Mammary epithelial cell (primary cell): Measurements from ENCODE around the gene B3GNT3.

ENCODE experiments used
- CTCF ChIP-seq, 2 donors: IDR thresholded peaks in 1 of 2; conservative IDR thresholded peaks in 1 of 2; 2 replicates each; pipeline ENCODE4 v1.5.1; 2011 to 2012; ENCODE audit warnings: inconsistent platforms in 2 of 2, low read length in 2 of 2, mild to moderate bottlenecking in 2 of 2, control low read depth in 1 of 2, low read depth in 1 of 2; ENCODE audit not compliant: insufficient read depth in 1 of 2; ENCODE audit errors: extremely low read depth in 1 of 2
- EZH2 ChIP-seq: IDR thresholded peaks from 2 replicates; pipeline ENCODE4 v1.6.1; 2012; ENCODE audit warnings: low read length, inconsistent platforms, borderline replicate concordance

GRCh38 chr19:17780781-17781180 lies 14.2 kb upstream of the B3GNT3 start:
- no peak for TF ChIP-seq CTCF (conservative IDR thresholded peaks at IDR 0.05 in 1 of 2, IDR thresholded peaks at IDR 0.05 in 1 of 2; ENCODE audit: extremely low read depth in 1 of 2, insufficient read depth in 1 of 2, low read depth in 1 of 2, low read length in 2 of 2)
- no peak for TF ChIP-seq EZH2
